Fibroblast of lung (primary cell): ENCODE measurements around the gene RHBDD1. TPM values are rescaled to one million over a fixed set of nuclear protein-coding genes. Genes with fewer than 3 reads are reported as not detected.

Experiments
- DNase-seq, 2 donors: peaks; one replicate each; pipeline versions ENCODE4 v3.0.0 to v3.0.0-alpha.2; 2010; ENCODE audit warnings: low read depth in 2 of 2
- H2AFZ ChIP-seq: 2 replicates; pipeline ENCODE4 v1.5.1; 2012; ENCODE audit warnings: low read length, control low read depth, inconsistent platforms
- H3K27ac ChIP-seq: 2 replicates; pipeline ENCODE4 v1.5.1; 2011; ENCODE audit warnings: low read length, control low read depth; ENCODE audit not compliant: insufficient read depth
- H3K27me3 ChIP-seq: 2 replicates; pipeline ENCODE4 v1.5.1; 2011; ENCODE audit warnings: mild to moderate bottlenecking, low read length; ENCODE audit not compliant: control insufficient read depth, insufficient read depth
- H3K36me3 ChIP-seq: 2 replicates; pipeline ENCODE4 v1.5.1; 2011; ENCODE audit warnings: low read length; ENCODE audit not compliant: control insufficient read depth, insufficient read depth
- H3K4me1 ChIP-seq: 2 replicates; pipeline ENCODE4 v1.5.1; 2011; ENCODE audit warnings: low read length; ENCODE audit not compliant: control insufficient read depth, insufficient read depth; ENCODE audit errors: extremely low read depth
- H3K4me2 ChIP-seq: 2 replicates; pipeline ENCODE4 v1.5.1; 2011; ENCODE audit warnings: low read length, control low read depth; ENCODE audit not compliant: insufficient read depth; ENCODE audit errors: extremely low read depth
- H3K4me3 ChIP-seq, 4 experiments: fragments of 200-600 bp in 1 of 4; sonication (generic) in 1 of 4; replicated peaks in 1 of 4; 2 replicates each; pipeline ENCODE4 v1.5.1; 2011 to 2016; ENCODE audit warnings: low read length in 4 of 4, low read depth in 3 of 4, mild to moderate bottlenecking in 3 of 4, control low read depth in 2 of 4, inconsistent platforms in 1 of 4, mixed read lengths in 1 of 4; ENCODE audit not compliant: insufficient read depth in 1 of 4; ENCODE audit errors: control extremely low read depth in 1 of 4
- H3K79me2 ChIP-seq: 2 replicates; pipeline ENCODE4 v1.5.1; 2012; ENCODE audit warnings: mild to moderate bottlenecking, low read length, inconsistent platforms; ENCODE audit not compliant: control insufficient read depth, insufficient read depth
- H3K9ac ChIP-seq: 2 replicates; pipeline ENCODE4 v1.5.1; 2011; ENCODE audit warnings: mild to moderate bottlenecking, low read length, control low read depth; ENCODE audit not compliant: insufficient read depth
- H3K9me3 ChIP-seq: 2 replicates; pipeline ENCODE4 v1.5.1; 2012; ENCODE audit warnings: low read depth, low read length; ENCODE audit not compliant: control insufficient read depth, insufficient read depth
- H4K20me1 ChIP-seq: 2 replicates; pipeline ENCODE4 v1.5.1; 2011; ENCODE audit warnings: low read length; ENCODE audit not compliant: control insufficient read depth, insufficient read depth; ENCODE audit errors: extremely low read depth
- CTCF ChIP-seq, 2 donors: IDR thresholded peaks in 1 of 2; conservative IDR thresholded peaks in 1 of 2; 1 replicate in 1 of 2; 2 replicates in 1 of 2; pipeline ENCODE4 v1.5.1; 2011 to 2012; ENCODE audit warnings: low read length in 2 of 2, control low read depth in 1 of 2, inconsistent platforms in 1 of 2, low read depth in 1 of 2, mild to moderate bottlenecking in 1 of 2
- EZH2 ChIP-seq: IDR thresholded peaks from 2 replicates; pipeline ENCODE4 v1.5.1; 2012; ENCODE audit warnings: low read length, control low read depth, mild to moderate bottlenecking; ENCODE audit errors: missing control alignments
- polyA plus RNA-seq, 2 donors: library from polyadenylated mRNA; depleted of rRNA in 1 of 2; stranded (reverse) in 1 of 2; unstranded in 1 of 2; fragments of >200 nt; gene quantifications; 2 replicates each; pipeline ENCODE4 v1.2.1, GENCODE V29; 2011 to 2012; ENCODE audit warnings: missing spikeins in 1 of 2
- total RNA-seq: library from RNA; depleted of rRNA; stranded (reverse); fragments of >200 nt; gene quantifications from 2 replicates; pipeline ENCODE4 v1.2.1, GENCODE V29; 2014

RHBDD1 gene
- total and polyA plus RNA-seq, 2 donors (not counting 1 experiment from before 2014, with no cell fraction given) = 31.5 to 85.4 TPM

- no peak overlapping the region for H2AFZ ChIP-seq
- TF ChIP-seq EZH2 (no peak), CTCF (conservative IDR thresholded peaks at IDR 0.05 in 1 of 2, IDR thresholded peaks at IDR 0.05 in 1 of 2; ENCODE audit: low read depth in 1 of 2, low read length in 2 of 2) (no peak)
- H3K4me2 ChIP-seq = no peak overlapping the region
- DNase-seq = no peak
- no peak overlapping the region for H3K4me3 ChIP-seq
- H3K79me2 ChIP-seq = no peaks in the 10 kb centered on the region
- H3K27me3 ChIP-seq = no peaks in the 10 kb centered on the region
- H3K36me3 ChIP-seq = no peaks in the 10 kb centered on the region
- no peaks in the 10 kb centered on the region for H3K9me3 ChIP-seq
- no peak overlapping the region for H3K9ac ChIP-seq
- H3K27ac ChIP-seq = no peak overlapping the region
- no peaks in the 10 kb centered on the region for H3K4me1 ChIP-seq
- H4K20me1 ChIP-seq = no peaks in the 10 kb centered on the region
Measured at GRCh38 chr2:227036527-227036926, 200.7 kb downstream of the RHBDD1 start.

- Histone ChIP-seq H3K9ac (no peak overlapping the region), H3K4me1 (no peaks in the 10 kb centered on the region), H3K9me3 (no peaks in the 10 kb centered on the region), H2AFZ (no peak overlapping the region), H3K36me3 (no peaks in the 10 kb centered on the region), H4K20me1 (no peaks in the 10 kb centered on the region), H3K27ac (no peak overlapping the region), H3K4me2 (no peak overlapping the region), H3K27me3 (no peaks in the 10 kb centered on the region), H3K4me3 (no peak overlapping the region), H3K79me2 (no peaks in the 10 kb centered on the region)
- no peak for TF ChIP-seq CTCF (conservative IDR thresholded peaks at IDR 0.05 in 1 of 2, IDR thresholded peaks at IDR 0.05 in 1 of 2; ENCODE audit: low read depth in 1 of 2, low read length in 2 of 2)
- no peak for TF ChIP-seq EZH2
- DNase-seq = peak in 1 of 2 donors; percentile 1
Measured at GRCh38 chr2:227038550-227039189, 202.8 kb downstream of the RHBDD1 start.

GRCh38 chr2:227043981-227044380 is 208.1 kb downstream of the RHBDD1 start:
- Histone ChIP-seq H3K27ac (no peak overlapping the region), H3K9me3 (no peaks in the 10 kb centered on the region), H4K20me1 (no peaks in the 10 kb centered on the region), H3K4me2 (no peak overlapping the region), H3K9ac (no peak overlapping the region), H3K27me3 (no peaks in the 10 kb centered on the region), H3K79me2 (no peaks in the 10 kb centered on the region), H3K4me3 (no peak overlapping the region), H3K36me3 (no peaks in the 10 kb centered on the region), H2AFZ (no peak overlapping the region), H3K4me1 (no peaks in the 10 kb centered on the region)
- TF ChIP-seq CTCF (conservative IDR thresholded peaks at IDR 0.05 in 1 of 2, IDR thresholded peaks at IDR 0.05 in 1 of 2; ENCODE audit: low read depth in 1 of 2, low read length in 2 of 2) (no peak), EZH2 (no peak)
- no peak for DNase-seq

Other genes with a start within 250 kb of the RHBDD1 start
- 18.7 and 29.1 TPM in 2 replicates for gene IRS1, start 36.2 kb upstream of the RHBDD1 start, total RNA-seq
- gene IRS1, start 36.2 kb upstream of the RHBDD1 start, polyA plus RNA-seq = 14.3 and 24.0 TPM in 2 replicates